HFF-Myc (cell line): ENCODE data around the gene ENOX1.

Experiments
- DNase-seq: peaks from one replicate; pipeline ENCODE4 v3.0.0-alpha.2; 2011; ENCODE audit warnings: low read depth; ENCODE audit errors: extremely low read depth
- H3K4me3 ChIP-seq: replicated peaks from 2 replicates; pipeline ENCODE4 v1.5.1; 2011; ENCODE audit warnings: low read depth, mild to moderate bottlenecking, control low read depth, low read length
- TF ChIP-seq, protein P1 (sequence below): IDR thresholded peaks from 2 replicates; pipeline ENCODE4 v1.5.1; 2012; ENCODE audit warnings: mild to moderate bottlenecking, low read depth, low read length, control low read depth; ENCODE audit errors: missing control alignments

ENOX1 gene

DNA sequence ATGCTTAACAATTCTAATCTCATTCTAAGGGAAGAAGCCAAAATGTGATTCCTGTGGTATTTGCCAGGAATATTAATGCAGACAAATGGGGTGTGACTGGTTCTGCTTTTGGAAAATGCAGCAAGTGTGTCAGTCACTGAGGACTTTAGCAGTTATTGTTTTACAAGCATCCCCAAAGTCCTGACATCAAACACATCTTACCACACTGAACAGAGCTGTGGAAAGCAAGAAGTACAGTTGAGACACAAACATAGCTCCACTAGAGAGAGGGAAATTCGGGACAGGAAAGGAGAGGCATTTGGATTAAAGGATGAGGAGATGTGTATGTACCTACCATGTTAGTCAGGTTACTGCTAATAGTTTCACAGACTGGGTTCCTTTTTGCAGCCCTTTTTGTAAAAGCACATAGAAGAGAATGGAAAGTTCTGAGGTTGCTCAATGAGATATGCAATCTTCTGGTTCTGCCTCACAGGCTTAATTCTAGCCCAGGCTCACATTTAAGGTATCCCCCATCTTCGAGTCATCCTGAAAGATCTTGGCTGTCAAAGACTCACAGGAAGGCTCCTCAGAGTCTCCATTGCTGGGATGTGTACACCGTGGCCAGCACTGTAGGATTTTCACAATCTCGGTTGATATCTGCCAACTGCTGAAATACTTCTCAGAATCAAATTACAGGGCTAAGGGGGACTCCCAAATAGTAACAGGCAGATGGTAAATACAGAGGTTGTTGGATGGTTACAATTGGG lies 446.8 kb downstream of the ENOX1 start:
- TF ChIP-seq, protein P1, sequence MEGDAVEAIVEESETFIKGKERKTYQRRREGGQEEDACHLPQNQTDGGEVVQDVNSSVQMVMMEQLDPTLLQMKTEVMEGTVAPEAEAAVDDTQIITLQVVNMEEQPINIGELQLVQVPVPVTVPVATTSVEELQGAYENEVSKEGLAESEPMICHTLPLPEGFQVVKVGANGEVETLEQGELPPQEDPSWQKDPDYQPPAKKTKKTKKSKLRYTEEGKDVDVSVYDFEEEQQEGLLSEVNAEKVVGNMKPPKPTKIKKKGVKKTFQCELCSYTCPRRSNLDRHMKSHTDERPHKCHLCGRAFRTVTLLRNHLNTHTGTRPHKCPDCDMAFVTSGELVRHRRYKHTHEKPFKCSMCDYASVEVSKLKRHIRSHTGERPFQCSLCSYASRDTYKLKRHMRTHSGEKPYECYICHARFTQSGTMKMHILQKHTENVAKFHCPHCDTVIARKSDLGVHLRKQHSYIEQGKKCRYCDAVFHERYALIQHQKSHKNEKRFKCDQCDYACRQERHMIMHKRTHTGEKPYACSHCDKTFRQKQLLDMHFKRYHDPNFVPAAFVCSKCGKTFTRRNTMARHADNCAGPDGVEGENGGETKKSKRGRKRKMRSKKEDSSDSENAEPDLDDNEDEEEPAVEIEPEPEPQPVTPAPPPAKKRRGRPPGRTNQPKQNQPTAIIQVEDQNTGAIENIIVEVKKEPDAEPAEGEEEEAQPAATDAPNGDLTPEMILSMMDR, result no peak
- DNase-seq, result no peak
- no peak overlapping the region for H3K4me3 ChIP-seq

DNA sequence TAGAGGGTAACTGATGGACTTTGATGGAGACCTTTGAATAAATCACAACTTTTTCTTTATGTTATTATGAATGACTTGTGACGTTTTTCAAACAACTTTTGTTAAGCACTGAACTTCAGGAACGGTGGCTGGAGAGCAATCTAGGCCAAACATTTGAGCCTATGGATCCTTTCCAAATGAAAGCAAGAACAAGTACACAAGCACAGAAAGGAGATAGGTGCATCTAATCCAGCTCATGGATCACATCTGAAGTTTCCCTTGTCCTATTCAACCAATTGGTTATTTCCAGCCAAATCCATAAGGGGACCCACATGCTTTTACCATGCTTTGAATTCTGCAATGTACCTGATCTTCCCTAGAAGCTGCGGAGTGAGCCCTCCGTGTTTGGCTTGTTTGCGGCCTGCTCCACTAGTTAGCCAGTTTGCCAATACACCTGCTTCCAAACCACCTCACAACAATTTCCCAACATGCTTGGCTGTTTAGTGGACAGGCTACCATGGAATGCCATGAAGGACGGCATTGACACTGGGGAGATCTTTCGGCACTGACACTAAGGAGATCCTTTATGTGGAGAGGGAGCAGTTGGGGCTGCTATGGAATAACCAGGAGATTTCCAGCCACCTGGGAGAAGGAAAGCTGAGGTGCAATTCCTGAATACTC lies 447.5 kb downstream of the ENOX1 start:
- TF ChIP-seq, protein P1, result no peak
- H3K4me3 ChIP-seq, result no peak overlapping the region

DNA sequence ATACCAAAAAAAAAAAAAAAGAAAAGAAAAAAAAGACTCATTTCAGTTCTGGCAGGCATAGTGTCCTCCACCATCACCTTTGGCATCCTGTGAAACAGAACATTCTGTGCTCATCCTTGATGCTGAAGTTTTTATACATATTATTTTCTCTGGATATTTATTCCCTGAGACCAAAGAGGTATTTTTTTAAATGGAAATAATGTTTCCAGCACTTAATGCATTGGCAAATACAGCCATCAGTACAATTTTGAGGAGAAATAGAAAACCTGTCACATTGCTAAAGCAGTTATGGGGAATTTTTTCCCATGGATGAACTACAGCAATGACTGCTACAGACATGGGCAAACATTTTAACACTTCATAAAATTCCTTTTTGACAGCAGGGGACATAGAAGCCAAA lies 451.0 kb downstream of the ENOX1 start:
- TF ChIP-seq, protein P1, result no peak
- no peak overlapping the region for H3K4me3 ChIP-seq
- no peak for DNase-seq

More for the DNA sequence above, 447.5 kb downstream of the ENOX1 start:
- no peak for DNase-seq

DNA sequence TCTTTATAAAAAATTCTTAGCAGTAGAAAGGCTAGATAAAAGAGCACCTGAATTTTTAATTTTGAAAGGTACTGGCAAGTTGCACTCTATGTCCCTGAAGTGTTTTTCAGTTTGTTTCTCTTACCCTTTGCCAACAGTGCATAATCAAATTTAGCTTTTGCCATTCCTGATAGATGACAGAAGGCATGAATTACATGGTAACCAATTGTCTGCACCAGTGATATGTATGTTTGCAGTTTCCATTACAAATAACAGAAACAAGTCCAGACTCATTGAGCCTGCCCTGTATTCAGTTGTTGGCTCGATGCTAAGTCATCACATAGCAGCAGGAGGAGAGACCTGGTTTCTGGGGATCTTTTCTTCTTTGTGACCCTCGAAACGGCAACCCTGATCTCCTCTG lies 453.6 kb downstream of the ENOX1 start:
- DNase-seq, result no peak
- TF ChIP-seq, protein P1, result no peak
- no peak overlapping the region for H3K4me3 ChIP-seq

DNA sequence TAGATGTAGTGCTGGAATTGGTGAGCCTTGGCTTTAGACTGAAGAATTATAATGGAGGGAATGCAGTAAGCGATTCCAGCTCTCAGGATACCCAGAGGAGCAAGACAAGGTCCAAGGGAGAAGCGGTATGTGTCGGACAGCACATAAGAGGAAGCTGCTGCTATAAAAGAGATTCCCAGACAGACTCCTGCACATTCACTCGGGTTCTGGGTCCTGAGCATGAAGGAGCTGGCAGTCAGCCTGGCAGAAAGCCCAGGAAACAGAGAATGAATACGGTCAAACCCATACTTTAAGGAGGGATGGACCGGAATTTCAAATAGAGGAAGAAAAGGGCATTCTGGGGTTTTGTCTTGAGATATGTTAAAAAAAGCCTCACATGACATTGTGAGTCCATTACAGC lies 455.1 kb downstream of the ENOX1 start:
- TF ChIP-seq, protein P1, result no peak
- no peak overlapping the region for H3K4me3 ChIP-seq
- no peak for DNase-seq

DNA sequence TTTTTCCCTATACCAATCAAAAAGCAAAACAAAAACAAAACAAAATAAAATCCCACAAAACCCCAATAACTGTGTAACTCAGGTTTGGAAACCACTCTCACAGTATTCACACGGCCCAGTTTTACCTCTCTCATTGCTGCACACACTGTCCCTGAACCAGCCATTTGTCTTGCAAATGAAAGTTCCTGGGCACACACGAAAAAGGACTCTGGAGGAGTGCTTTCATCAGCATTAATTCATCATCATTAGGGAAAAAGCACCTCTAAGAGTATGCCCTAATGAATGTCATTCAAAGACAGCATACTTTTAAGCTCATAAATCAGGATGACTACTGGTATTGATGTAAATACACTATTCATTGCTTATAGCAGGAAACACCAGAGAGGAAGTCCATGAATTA lies 457.1 kb downstream of the ENOX1 start:
- TF ChIP-seq, protein P1, result no peak
- H3K4me3 ChIP-seq, result no peak overlapping the region
- no peak for DNase-seq
